Dendritic cell treated with granulocyte-macrophage colony-stimulating factor and Interleukin-4, amounts not matched to agents 40 ng/mL and 50 ng/mL, for 4 days (primary cell): Measurements from ENCODE around the gene MATN1.
A peak's percentile ranks its signal among the peaks of the same experiment; 100 is the strongest.
"Not testable (repeated sequence)": the region's sequence is repeated elsewhere in the genome, so short reads cannot be mapped to it uniquely, and the experiment has no call there.

Experiments used
- H3K27ac Mint-ChIP-seq: one replicate; pipeline ENCODE4 v1.8.0; 2022; ENCODE audit warnings: mild to moderate bottlenecking, mixed read lengths
- H3K27me3 Mint-ChIP-seq: one replicate; pipeline ENCODE4 v1.8.0; 2022; ENCODE audit warnings: mild to moderate bottlenecking, mixed read lengths
- H3K36me3 Mint-ChIP-seq: one replicate; pipeline ENCODE4 v1.8.0; 2022; ENCODE audit warnings: low read depth, mixed read lengths
- H3K4me1 Mint-ChIP-seq: one replicate; pipeline ENCODE4 v1.8.0; 2022; ENCODE audit warnings: low read depth, mixed read lengths
- H3K4me3 Mint-ChIP-seq: one replicate; pipeline ENCODE4 v1.8.0; 2022; ENCODE audit warnings: mild to moderate bottlenecking, moderate library complexity, mixed read lengths
- H3K9me3 Mint-ChIP-seq: one replicate; pipeline ENCODE4 v1.8.0; 2022; ENCODE audit warnings: mixed read lengths
- intact Hi-C: fragments of 100-400 bp; cut with micrococcal nuclease; formaldehyde crosslinking; loops from one replicate; pipeline ENCODE4 v1.15.0; 2022

MATN1 gene

GRCh38 chr1:30723331-30723755, at the start of gene MATN1:
Gene MATN1 (minus strand): TSS chr1:30723585. CDS start chr1:30723551, 34 bp downstream.
- Mint-ChIP-seq H3K4me1 (peaks cover 35% of the 10 kb centered on the region), H3K36me3 (no peaks in the 10 kb centered on the region), H3K27me3 (peaks cover 4% of the 10 kb centered on the region), H3K4me3 (no peak within 1 kb of the TSS), H3K9me3 (no peaks in the 10 kb centered on the region), H3K27ac (peak within 1 kb of the TSS; percentile 14)
- intact Hi-C loops: no loop called here

DNA sequence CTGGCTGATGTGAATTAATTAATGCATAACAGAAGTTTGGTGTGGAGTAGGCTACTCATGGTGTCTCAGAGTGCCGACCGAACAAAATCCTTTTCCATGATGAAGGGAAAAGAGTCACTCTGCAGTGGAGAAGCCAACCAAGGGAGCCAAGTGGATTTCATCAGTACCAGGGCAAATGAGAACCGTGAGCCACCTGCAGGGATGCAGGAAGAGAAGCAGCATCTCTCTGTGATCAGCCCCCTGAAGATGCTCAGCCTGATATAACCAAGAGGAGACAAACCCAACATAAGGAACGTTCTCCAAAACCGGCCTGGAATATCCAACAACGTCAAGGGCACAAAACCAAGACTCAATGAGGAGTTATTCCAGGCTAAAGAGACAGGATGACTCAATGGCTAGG, 47.6 kb upstream of the MATN1 start:
- H3K4me3 Mint-ChIP-seq: no peak overlapping the region
- intact Hi-C loops: no loop called here
- H3K4me1 Mint-ChIP-seq: peaks cover 15% of the 10 kb centered on the region
- peaks cover 25% of the 10 kb centered on the region for H3K27me3 Mint-ChIP-seq
- no peaks in the 10 kb centered on the region for H3K36me3 Mint-ChIP-seq
- H3K27ac Mint-ChIP-seq: no peak overlapping the region
- H3K9me3 Mint-ChIP-seq: no peaks in the 10 kb centered on the region

- H3K4me1 Mint-ChIP-seq: peaks cover 15% of the 10 kb centered on the region
- no peak overlapping the region for H3K27ac Mint-ChIP-seq
- H3K36me3 Mint-ChIP-seq: no peaks in the 10 kb centered on the region
- H3K4me3 Mint-ChIP-seq: no peak overlapping the region
- H3K9me3 Mint-ChIP-seq: no peaks in the 10 kb centered on the region
- intact Hi-C loops: no loop called here
- peaks cover 21% of the 10 kb centered on the region for H3K27me3 Mint-ChIP-seq
Measured at GRCh38 chr1:30770150-30770549, 46.8 kb upstream of the MATN1 start.

DNA sequence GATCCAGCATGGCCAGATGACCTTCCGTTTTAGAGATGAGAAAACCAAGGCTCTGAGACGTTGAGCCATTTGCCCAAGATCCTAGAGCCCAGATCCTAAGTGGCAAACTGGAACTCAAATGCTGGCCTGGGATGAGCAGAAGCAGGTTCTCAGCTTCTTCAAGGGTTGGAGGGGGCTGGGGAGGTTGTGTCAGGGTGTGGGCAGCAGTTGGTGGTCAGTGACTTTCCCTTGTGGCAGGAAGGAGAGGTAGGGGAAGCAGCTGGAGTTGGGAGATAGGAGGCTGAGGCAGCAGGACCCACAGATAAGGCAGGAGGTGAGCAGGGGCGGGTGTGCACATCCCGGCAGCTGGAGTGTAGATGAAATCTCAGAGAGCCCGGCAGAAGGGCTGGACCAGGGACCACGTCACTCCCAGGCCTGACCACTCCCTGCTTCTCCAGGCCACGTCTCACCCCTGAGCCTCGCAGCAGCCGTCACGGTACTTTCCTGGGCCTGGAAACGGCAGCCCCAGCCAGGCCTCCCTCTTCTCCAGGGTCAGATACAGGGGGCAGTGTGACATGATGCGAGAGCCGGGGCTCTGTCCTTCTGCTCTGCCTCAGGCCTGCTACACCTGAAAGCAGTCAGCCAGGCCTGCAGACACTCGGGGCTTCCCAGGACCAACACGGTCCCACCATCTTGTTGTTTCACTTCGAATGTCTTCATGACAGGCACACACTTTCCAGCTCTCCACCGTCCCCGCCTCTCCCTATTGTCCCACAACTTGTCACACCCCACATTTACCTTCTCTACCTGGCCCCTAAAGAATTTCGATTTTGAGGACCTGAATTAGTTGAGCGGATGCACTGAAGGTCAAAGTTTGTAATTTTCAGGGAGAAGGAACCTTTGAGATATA, 45.7 kb upstream of the MATN1 start:
- no peaks in the 10 kb centered on the region for H3K9me3 Mint-ChIP-seq
- H3K27me3 Mint-ChIP-seq: peaks cover 21% of the 10 kb centered on the region
- peak overlapping the region; percentile 23 for H3K27ac Mint-ChIP-seq
- intact Hi-C loops: no loop called here
- H3K4me1 Mint-ChIP-seq: peaks cover 16% of the 10 kb centered on the region
- H3K36me3 Mint-ChIP-seq: no peaks in the 10 kb centered on the region
- no peak overlapping the region for H3K4me3 Mint-ChIP-seq

- H3K9me3 Mint-ChIP-seq: no peaks in the 10 kb centered on the region
- peaks cover 24% of the 10 kb centered on the region for H3K4me1 Mint-ChIP-seq
Measured at GRCh38 chr1:30768159-30768829, 44.9 kb upstream of the MATN1 start.

GRCh38 chr1:30766948-30767347, 43.6 kb upstream of the MATN1 start:
- H3K9me3 Mint-ChIP-seq, intact Hi-C loops, H3K27ac Mint-ChIP-seq, H3K4me3 Mint-ChIP-seq, H3K36me3 Mint-ChIP-seq: not testable (repeated sequence)
- H3K4me1 Mint-ChIP-seq: peaks cover 33% of the 10 kb centered on the region
- H3K27me3 Mint-ChIP-seq: peaks cover 12% of the 10 kb centered on the region

More at GRCh38 chr1:30768159-30768829, 44.9 kb upstream of the MATN1 start:
- intact Hi-C loops: no loop called here
- no peak overlapping the region for H3K4me3 Mint-ChIP-seq
- no peaks in the 10 kb centered on the region for H3K36me3 Mint-ChIP-seq
- H3K27me3 Mint-ChIP-seq: peaks cover 20% of the 10 kb centered on the region
- peak overlapping the region; percentile 23 for H3K27ac Mint-ChIP-seq

DNA sequence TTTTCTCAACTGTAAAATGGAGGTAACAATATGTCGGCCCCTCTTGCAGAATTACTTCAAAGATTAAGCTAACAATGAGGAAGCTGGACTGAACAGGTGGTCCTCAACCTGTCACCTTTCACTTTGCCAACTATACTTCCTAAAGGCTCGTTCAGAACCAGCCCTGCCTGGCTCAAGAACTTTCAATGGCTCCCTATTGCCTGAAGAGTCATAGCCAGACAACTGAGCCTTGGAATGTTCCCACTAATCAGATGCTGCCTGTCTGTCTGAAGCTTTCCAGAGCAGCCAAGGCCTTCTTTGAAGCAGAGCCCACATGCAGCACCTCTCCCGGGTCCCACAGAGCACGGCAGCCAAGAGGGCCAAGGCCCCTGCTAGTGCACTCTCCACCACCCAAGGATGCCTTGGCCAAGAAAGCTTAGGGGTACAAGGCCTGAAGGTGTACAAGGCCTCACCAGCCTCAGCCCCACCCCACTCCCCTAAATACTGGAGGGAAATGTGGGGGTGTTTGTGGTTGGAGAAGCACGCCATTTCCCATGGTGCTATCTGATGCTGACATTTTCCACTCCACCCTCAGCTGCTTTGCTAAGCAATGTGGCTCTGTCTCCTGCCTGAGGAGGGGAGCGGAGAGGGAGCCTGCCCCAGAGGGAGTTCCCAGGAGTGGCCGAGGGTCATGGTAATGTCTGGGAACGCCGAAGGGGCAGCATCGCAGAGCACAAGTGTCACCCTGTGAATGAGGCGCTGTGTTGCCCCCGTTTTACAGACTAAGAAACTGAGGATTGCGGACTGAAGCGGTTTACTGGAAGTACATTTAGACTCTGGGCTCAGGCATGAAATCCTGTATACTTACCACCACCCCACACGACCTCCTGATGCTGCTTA, 42.4 kb upstream of the MATN1 start:
- Mint-ChIP-seq H3K27ac (peak overlapping the region; percentile 51), H3K9me3 (no peaks in the 10 kb centered on the region), H3K36me3 (no peaks in the 10 kb centered on the region), H3K27me3 (peaks cover 10% of the 10 kb centered on the region), H3K4me3 (no peak overlapping the region), H3K4me1 (peaks cover 41% of the 10 kb centered on the region)
- intact Hi-C loops: no loop called here

- H3K4me3 Mint-ChIP-seq: no peak overlapping the region
- no peak overlapping the region for H3K27ac Mint-ChIP-seq
- peaks cover 10% of the 10 kb centered on the region for H3K27me3 Mint-ChIP-seq
- peaks cover 47% of the 10 kb centered on the region for H3K4me1 Mint-ChIP-seq
- H3K36me3 Mint-ChIP-seq: no peaks in the 10 kb centered on the region
- intact Hi-C loops: no loop called here
- H3K9me3 Mint-ChIP-seq: no peaks in the 10 kb centered on the region
Measured at GRCh38 chr1:30764939-30765555, 41.7 kb upstream of the MATN1 start.

GRCh38 chr1:30764396-30764795, 41.0 kb upstream of the MATN1 start:
- Mint-ChIP-seq H3K27me3 (peaks cover 8% of the 10 kb centered on the region), H3K36me3 (no peaks in the 10 kb centered on the region), H3K9me3 (no peaks in the 10 kb centered on the region), H3K4me3 (no peak overlapping the region), H3K4me1 (peaks cover 51% of the 10 kb centered on the region), H3K27ac (peak overlapping the region; percentile 56)
- intact Hi-C loops: no loop called here

DNA sequence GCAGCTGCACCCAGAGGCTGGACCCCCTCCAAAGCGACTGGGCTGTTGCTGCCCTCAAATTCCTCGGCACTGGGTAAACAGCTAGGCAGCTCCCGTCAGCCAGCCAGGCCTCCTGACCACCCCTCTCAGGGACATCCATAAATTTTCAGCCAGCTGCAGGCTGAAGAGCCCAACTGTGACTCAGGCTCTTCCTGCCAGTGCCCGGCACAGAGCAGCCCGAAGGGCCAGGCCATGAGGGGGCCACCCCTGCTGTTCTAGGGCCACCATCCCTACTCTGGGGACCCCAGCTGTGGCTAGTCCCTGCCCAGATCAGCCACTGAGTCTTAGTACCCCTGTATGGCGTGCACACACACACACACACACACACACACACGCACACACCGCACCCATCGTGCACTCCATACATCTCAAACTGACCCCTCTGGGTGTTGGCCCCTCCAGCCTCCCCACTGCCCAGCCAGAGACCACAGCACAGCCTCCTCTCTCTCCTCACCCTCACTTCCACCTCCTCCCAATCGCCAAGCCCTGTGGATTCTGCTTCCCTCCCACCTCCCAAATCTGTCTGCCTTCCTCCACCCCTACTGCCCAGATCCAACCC, 40.4 kb upstream of the MATN1 start:
- H3K27ac Mint-ChIP-seq: peak overlapping the region; percentile 56
- H3K4me1 Mint-ChIP-seq: peaks cover 51% of the 10 kb centered on the region

GRCh38 chr1:30762930-30763650, 39.7 kb upstream of the MATN1 start:
- no peaks in the 10 kb centered on the region for H3K9me3 Mint-ChIP-seq
- H3K36me3 Mint-ChIP-seq: no peaks in the 10 kb centered on the region
- no peak overlapping the region for H3K4me3 Mint-ChIP-seq
- H3K4me1 Mint-ChIP-seq: peaks cover 55% of the 10 kb centered on the region
- H3K27ac Mint-ChIP-seq: peak overlapping the region; percentile 56
- no peaks in the 10 kb centered on the region for H3K27me3 Mint-ChIP-seq
- intact Hi-C loops: no loop called here

More for the DNA sequence above, 40.4 kb upstream of the MATN1 start:
- Mint-ChIP-seq H3K9me3 (no peaks in the 10 kb centered on the region), H3K4me3 (no peak overlapping the region), H3K36me3 (no peaks in the 10 kb centered on the region), H3K27me3 (peaks cover 2% of the 10 kb centered on the region)
- intact Hi-C loops: no loop called here

GRCh38 chr1:30762152-30762929, 39.0 kb upstream of the MATN1 start:
- H3K27ac Mint-ChIP-seq: no peak overlapping the region
- H3K4me3 Mint-ChIP-seq: no peak overlapping the region
- intact Hi-C loops: no loop called here

More at GRCh38 chr1:30762152-30762929, 39.0 kb upstream of the MATN1 start:
- Mint-ChIP-seq H3K4me1 (peaks cover 58% of the 10 kb centered on the region), H3K27me3 (no peaks in the 10 kb centered on the region), H3K36me3 (peaks cover 5% of the 10 kb centered on the region), H3K9me3 (no peaks in the 10 kb centered on the region)
